Hematopoietic multipotent progenitor cell treated with erythropoietin and hydrocortisone succinate and interleukin-3 and kit ligand, for 17 days (in vitro differentiated cells): ENCODE results near the gene C2orf80.
"Not testable (repeated sequence)": the region's sequence is repeated elsewhere in the genome, so short reads cannot be mapped to it uniquely, and the experiment has no call there.

Experiments
- DNase-seq: peaks from one replicate; pipeline ENCODE4 v3.0.0-alpha.2; 2015; ENCODE audit warnings: low spot score

The C2orf80 gene

DNA sequence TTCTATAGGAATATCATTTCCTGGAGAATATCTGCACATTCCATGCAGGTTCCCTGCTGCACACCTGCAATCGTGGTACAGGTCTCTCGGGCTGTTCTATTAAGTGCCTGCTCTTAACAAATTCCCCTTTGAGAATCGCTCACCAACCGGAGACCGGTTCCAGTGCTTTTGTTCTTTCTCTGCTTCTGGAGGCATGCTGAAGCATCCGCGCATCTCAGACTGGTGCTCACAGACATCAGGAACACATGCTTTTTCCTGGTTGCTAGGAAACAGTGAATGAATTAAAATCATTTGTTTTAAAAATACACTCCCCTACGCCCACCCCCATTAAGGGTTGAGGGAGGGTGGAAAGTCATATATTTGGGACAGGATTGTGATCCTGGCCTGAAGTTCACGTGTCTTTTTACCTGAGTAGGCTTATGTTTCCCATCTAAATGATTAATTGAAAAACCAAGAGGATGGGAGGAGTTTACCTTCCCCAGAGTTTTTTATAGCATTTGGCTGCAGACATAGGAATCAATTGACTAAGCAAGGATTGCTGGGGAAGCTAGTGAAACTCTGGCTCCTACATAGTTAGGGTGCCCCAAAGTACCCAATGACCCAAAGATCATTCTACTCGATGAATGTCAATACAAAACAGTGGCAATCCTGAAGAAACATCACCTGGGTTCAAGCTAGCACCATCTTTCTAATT is at the start of gene C2orf80:
Gene C2orf80 (minus strand): TSS at position 221 of the 694 bp plus-strand sequence. CDS start 3,044 bp downstream, outside the sequence.
- no peak for DNase-seq

DNA sequence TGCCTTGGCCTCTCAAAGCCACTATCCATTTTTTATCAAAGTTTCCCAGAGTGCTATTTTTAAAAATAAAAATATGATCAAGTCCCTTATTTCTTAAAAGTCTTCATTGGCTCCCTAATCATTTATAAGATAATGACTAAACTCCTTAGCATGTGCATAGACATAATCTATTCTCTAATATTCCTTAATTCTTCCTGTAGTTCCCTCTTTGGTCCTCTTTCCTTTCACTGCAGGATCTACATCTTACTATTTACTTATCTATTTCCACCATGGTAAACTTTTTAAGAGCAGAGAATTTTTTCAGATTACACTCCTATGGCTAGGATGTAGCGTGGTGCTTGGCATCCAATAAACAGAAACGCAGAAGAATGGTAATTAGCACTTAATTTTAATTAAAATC is 46.0 kb upstream of the C2orf80 start:
- no peak for DNase-seq

DNA sequence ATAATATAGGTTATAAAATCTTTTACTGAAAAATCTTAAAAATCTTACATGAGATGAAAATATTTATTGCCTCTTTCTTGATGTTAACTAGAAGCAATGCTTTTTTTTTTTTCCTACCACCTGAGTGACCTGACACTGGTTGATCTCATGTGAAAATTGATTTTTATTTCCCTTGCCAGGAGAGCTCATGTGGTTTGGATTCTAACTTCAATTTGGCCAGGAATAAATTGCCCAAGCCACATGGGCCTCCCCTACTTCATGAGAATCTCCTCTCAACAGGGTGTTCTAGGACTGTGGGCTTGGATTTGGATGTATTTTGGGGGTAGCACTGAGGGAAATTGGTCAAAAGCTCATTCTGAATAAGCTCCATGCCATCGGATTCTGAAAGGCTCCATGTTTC is 45.0 kb upstream of the C2orf80 start:
- DNase-seq, result no peak

DNA sequence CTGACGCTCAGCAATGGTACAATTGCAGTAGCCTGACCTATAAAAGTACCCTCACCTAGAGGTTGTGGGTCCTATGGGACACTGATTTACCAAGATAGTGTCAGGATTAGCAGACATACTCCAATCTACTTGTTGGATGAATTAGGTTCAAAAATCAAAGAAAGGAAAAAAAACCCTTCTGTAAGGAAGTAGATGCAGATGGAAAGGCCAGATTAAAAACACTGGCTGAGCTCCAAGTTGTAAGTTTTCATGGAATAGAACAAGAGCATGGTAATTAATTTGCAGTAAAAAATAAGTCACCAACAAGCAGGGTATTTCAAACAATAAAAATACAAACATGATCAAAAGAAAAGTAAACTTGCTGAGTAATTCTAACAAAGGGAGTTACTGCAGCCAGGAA is 38.6 kb upstream of the C2orf80 start:
- DNase-seq, result no peak

DNA sequence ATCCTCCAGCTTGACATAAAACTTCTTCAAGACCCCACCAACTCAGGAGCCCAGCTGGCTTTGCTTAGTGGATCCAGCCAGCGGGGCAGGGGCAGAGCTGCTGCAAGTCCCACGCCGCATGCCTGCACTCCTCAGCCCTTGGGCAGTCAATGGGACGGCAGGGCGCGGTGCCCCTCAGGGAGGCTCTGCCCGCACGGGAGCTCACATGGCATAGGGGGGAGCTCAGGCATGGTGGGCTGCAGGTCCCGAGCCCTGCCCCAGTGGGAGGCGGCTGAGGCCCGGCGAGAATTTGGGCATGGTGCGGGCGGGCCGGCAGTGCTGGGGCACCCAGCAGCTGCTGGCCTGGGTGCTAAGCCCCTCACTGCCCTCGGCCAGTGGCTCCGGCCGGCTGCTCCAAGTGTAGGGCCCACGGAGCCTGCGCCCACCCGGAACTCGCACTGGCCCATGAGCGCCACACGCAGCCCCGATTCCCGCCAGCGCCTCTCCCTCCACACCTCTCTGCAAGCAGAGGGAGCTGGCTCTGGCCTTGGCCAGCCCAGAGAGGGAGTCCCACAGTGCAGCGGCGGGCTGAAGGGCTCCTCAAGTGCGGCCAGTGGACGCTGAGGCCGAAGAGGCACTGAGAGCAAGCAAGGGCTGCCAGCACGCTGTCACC is 37.9 kb upstream of the C2orf80 start:
- DNase-seq, result no peak

DNA sequence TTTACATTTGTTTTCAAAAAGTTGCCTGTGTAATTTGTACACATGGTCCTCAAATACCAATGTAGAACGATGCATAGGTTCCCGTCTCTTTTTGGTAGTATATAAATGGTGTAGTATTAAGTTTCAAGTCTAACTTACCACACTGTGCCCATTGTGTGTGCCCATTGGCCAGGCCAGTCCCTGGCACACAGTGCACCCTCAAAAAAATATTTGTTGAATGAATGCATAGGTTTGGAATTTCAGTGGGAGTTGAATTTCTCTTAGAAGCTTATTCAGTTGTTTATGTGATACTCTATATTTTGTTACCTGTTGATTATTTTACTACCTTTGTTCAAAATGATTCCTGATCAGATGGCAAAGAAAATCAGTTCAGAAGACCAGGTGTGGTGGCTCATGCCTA is 35.0 kb upstream of the C2orf80 start:
- no peak for DNase-seq

DNA sequence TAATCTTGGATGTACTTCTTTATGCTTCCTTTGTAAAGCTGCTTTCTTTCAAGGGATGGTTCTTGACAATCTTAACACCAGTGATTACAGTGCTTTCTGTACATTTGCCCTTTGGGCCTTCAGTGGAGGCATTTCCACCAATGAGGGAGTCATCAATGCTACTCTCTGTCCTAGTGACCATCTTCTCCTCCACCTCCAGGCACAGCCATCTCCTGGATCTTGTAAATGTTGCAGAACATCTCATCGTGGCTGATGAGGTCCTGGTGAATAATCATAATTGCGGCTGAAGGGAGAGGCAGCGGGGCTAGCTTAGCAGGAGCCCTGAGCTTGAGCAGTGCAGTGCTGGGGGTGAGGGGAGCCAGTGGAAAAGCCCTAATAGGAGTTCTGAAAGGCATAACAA is 32.5 kb upstream of the C2orf80 start:
- no peak for DNase-seq

DNA sequence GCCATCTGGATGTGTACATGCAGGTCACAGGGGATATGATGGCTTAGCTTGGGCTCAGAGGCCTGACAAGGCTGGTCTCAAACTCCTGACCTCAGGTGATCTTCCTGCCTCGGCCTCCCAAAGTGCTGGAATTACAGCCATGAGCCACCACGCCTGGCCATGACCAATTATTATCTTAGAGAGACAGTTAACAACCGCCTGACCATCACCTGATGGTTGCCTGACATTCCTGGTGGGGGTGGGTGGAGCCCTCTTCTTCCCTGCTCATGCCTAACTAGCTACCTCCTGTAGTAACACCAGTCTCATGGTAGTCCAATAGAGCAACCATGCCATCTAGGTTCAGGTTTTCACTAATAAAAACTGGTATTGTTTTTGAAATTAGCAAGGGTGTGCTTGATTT is 32.0 kb upstream of the C2orf80 start:
- DNase-seq, result not testable (repeated sequence)

DNA sequence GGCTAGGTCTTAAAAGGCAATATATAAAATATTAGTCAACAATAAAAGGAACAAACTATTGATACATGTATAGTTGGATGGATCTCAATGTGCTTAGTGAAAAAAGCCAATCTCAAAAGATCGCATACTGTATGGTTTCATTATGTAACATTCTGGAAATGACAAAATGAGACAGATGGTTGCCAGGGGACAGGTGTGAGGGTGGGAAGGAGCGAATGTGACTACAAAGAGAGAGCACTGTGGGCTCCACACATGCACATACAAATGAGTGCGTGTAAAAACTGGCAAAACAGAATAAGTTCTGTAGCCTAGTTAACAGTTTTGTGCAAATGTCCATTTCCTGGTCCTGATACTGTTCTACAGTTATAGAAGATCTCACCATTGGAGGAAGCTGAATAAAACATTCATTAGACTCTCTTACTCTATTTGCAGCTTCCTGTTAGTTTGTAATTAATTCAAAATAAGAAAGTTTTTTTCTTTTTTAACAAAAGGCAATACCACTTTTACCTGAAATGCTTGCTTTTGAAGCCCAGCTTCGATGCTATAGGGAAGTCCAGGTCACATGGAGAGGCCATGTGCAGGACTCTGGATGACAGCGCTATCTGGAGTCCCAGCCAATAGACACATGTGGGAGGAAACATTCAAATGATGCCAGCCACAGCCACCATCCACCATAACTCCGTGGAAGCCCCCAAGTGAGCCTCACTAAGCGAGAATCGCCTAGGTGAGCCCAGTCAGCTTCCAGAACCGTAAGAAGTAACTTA is 21.0 kb upstream of the C2orf80 start:
- no peak for DNase-seq

DNA sequence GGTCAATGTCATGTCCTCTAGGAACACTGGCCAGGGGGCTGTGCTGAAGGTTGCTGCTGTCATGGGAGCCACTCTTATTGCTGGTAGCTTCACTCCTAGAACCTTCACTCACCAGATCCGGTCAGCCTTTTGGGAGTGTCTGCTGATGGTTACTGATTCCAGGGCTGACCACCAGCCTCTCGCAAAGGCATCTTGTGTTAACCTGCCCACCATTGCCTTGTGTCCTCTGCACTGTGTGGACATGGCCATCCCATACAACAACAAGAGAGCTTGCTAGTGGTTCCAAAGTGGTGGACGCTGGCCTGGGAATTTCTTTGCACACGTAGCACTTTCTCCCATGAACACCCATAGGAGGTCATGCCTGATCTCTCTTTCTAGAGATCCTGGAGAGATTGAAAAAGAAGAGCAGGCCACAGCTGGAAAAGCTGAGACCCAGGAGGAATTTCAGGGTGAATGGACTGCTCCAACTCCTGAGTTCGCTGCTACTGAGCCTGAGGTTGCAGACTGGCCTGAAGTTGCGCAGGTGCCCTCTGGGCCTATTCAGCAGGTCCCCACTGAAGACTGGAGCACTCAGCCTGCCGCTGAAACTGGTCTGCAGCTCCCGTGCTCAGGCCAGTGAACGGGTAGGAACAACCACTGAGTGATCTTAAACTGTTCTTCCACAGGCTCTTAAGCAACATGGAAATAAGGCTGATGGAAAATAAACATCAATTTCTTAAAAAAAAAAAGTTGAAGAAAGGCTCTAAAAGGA is 18.7 kb upstream of the C2orf80 start:
- no peak for DNase-seq

DNA sequence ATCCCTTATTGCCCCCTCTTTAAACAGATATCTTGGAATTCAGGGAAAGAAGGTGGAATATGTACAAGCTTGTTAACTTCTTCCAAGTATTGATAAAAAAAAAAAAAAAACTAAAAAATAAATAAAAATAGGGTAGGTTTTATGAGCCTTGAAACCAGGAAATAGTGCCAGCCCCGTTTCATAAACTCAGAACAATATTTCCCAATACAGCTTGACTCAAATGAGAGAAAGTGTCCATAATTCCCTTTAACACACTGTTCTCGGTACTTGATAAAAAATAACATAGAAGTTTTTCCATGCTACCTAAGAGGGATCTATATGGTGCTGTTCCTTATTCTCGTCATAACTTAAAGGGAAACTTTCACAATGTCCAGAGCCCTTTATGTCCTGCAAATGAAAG is 17.9 kb upstream of the C2orf80 start:
- DNase-seq, result no peak

DNA sequence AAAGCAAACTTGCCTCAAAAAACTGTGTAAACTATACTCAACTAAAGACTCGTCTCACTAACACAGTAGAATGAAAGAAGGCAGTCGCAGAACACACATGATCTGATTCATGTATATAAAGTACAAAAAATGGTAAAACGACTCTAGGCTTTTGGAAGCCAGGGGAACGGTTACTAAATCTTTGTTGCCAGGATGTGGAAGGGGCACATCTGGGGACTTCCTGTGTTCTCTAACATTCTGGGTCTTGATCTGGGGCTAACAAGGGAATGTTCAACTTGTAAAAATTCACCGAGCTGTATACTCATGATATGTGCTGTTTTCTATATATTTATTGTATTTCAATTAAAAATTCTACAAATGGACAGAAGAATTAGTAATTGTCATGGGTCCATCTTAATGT is 14.3 kb upstream of the C2orf80 start:
- no peak for DNase-seq

DNA sequence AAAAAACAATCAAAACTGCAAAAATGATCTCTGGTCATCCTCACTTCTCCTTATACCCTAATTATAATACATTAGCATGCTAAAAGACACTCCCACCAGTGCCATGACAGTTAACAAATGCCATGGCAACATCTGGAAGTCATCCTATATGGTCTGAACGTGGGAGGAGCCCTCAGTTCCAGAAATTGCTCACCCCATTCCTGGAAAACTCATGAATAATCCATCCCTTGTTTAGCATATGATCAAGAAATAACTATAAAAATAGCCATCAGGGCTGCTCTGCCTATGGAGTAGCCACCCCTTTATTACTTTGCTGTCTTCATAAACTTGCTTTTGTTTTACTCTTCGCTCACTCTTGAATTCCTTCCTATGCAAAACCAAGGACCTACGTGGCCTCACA is 5.7 kb upstream of the C2orf80 start:
- DNase-seq, result no peak

DNA sequence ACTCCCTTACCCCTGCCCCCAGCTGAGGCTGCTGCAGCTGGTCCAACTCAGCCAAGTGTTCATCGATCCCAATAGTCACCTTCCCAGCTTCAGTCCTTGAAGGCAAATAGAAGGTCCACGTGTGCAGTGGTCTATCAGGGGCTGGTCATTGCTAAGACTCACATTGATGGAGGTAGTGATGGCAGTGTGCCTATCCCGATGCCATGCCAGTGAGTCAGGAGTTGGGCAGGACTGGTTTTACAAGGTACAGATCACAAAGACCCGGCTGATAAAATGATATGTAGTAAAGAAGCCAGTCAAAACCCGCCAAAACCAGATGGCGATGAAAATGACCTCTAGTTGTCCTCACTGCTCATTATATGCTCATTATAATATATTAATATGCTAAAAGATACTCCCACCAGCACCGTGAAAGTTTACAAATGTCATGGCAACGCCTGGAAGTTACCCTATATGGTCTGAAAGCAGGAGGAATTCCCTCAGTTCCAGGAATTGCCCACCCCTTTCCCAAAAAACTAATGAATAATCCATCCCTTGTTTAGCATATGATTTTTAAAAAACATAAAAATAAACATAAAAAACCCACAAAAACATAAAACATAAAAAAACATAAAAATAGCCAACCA is 2.9 kb upstream of the C2orf80 start:
- DNase-seq, result no peak

DNA sequence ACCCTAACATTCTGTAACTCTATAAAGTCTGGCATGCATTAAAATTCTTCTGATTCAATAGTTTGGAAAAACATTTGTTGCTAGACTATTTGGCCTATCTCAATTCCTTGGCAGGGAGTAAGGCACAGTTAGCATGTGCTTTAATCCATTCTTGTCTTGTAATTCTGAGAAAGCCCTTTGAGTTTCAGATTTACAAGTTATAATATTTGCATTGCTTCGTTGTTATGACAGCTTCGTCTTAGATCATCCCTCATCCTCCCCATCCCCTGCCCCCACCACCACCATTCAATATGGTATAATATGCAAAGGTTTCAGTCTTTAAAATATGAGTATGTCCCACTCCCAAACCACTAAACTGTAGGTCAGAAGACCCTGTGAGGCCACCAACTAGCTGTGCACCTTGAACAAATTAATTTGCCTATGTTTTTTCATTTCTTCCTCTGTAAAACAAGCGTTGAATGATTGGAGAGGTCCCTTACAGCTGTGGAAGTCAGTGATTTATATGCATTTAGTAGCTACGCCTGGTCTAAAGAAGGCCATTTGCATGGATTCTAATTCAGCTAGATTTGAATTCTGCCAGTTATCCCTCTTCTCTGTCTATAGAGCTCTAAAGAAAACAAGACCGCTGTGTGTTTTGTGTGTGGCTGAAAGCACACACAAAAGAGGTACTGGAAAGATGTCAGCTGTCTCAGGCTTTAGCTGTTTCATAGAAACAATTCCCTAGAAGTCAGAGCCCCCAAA is 591 bp downstream of the C2orf80 start:
- no peak for DNase-seq

DNA sequence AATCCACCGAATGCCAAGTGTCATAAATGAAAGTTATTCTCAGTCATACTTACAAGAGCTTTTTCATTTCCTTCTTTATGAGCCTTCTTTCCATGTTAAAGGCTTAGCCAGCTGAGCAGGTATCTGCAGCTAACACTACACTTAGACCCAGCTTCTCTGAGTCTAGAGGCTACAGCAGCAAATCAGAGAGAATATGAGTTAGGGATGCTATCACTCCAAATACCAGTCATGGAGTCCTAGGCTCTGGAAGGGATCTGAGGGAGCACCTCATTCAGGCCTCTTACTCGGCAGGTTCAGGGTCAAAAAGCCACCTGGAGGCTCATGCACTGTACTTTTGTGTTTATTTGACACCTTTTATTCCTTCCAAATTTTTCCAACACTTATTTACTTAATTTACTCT is 2.9 kb downstream of the C2orf80 start:
- no peak for DNase-seq

DNA sequence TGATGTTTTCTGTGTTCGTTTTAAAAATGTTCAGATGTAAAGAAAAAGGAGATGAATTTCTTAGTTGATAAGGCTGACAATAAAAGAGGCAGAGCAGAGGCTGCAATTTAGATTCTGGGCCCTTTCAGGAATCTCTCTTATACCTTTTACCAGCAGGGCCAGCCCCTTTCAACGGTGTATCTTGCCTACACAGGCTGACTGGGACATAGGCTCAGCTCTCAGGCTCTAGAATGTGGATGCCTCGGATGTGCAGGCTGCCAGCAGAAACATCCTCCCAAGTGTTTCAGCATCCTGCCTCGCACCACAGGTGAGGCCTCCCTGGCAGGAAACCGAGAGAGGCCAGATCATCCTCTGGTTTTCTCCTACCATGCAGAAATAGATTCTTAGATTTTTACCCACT is 3.4 kb downstream of the C2orf80 start:
- DNase-seq, result no peak

DNA sequence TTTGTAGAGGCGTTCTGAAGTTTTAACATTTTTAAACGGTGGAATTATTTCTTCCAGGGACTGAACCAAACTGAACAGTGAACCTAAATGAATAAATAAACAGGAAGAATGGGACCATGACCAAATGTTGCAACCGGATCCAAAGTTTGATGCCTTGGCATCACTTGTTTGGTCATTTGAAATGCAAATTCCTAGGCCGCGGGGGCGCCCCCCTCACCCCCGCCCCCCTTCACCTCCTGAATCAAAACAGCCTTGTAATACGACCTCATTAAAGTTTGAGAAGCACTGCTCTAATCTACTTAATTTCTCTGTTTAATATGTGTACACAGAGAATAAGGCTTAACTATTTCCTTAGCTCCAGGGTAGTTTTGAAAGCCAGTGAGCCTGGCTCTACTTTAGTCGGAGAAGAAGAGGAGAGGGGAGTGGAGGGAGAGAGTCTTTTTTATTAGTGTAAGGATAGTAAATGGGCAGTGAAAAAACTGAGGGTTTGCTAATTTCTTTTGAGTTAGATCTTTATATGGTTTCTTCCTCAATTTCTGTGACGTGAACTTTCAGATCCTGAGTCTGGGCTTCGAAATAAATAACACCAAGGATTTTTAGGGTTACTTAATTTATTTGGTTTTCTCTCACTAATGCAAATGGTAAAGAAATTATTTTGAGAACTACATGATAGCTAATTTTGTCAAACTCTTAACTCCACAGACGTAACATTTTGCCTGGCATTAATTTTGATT is 5.7 kb downstream of the C2orf80 start:
- no peak for DNase-seq

DNA sequence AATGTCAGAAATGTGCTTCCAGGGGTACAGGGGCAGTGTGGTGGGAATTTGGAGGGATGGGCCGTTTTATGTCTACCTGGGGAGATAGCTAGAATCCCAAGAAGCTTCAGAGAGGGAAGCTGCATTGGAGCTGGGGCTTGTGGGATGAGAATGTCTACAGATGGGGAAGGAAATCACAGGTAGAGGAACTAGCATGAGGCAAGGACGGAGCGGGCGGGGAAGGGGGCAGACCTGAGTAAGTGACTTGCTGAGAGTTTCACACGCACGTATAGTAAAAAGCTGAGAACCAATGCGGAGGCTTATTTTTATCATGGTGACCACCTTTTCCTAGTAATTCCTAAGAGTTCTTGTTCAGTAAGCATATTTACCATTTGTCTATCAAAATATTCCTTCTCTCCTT is 6.3 kb downstream of the C2orf80 start:
- no peak for DNase-seq

DNA sequence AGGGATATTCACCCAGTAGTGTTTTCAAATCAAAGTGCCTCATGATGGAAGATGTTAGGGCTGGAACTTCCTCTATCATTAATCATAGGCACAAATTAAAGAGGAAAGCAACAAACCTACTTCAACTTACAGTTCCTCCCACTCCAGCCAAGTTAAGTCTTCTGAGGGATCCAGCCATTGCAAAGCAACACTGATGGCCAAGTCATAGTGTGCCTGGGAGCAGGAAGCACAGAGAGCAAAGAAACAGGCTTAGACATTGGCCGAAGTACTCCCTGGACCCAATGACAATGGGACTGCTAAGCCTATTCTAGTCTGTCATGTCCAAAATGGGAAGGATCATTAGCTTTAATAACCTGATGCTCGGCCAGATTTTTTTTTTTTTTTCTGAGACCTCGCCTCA is 7.0 kb downstream of the C2orf80 start:
- no peak for DNase-seq
